GM04504 (cell line): ENCODE measurements around the gene SNCB.
"Not testable (repeated sequence)": the region's sequence is repeated elsewhere in the genome, so short reads cannot be mapped to it uniquely, and the experiment has no call there.

Source experiments
- DNase-seq: peaks from one replicate; pipeline ENCODE4 v3.0.0-alpha.2; 2012; ENCODE audit warnings: low read depth

The SNCB gene

GRCh38 chr5:176597417-176598389 lies 32.6 kb downstream of the SNCB start:
- DNase-seq = no peak

- no peak for DNase-seq
Measured at GRCh38 chr5:176596689-176597416, 33.5 kb downstream of the SNCB start.

GRCh38 chr5:176596069-176596644 lies 34.2 kb downstream of the SNCB start:
- no peak for DNase-seq

DNA sequence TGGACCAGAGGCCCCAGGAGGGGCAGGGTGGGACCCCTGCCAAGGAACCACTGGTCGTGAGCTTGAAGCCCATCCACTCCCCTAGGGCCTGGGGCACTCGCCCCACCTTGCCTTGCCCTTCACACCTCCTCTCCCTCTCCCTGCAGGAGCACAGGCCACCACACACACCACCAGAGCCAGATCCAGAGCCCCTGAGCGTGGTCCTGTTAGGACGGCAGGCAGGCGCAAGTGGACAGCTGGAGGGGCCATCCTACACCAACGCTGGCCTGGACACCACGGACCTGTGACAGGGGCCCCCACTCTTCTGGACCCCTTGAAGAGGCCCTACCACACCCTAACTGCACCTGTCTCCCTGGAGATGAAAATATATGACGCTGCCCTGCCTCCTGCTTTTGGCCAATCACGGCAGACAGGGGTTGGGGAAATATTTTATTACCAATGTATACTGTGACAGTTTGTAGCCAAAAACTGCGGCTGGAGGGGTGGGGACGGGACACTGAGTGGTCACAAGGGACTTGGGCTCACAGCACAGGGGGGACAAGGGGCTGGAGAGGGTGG lies 34.9 kb downstream of the SNCB start:
- no peak for DNase-seq

GRCh38 chr5:176594554-176594953 lies 35.8 kb downstream of the SNCB start:
- no peak for DNase-seq

DNA sequence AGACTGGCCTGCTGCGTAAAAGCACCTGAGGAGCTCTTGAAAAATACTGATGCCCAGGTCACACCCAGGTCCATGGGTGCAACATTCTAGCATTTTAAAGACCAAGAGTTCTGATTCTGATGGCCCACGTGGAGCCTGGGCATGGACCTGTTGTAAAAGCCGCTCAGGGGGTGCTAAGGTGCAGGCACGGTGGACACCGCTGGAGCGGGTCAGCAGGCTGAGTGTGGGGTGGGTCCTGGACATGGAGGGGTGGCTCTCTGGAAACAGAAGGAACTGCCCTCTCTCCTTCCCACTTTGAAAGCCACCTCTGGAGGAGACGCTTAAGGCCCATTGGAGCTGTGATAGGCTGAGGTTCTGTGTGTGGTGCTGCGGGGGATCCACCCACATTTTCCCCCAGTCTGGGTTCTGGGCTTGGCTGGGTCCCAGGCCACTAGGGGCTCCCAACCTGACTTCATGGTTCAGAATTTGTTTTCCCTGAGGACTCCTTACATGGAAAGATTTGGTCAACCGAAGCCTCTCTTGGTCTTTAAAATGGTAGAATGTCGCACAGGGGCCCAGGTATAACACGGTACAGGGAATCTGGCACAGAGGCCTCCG lies 37.0 kb downstream of the SNCB start:
- no peak for DNase-seq

DNA sequence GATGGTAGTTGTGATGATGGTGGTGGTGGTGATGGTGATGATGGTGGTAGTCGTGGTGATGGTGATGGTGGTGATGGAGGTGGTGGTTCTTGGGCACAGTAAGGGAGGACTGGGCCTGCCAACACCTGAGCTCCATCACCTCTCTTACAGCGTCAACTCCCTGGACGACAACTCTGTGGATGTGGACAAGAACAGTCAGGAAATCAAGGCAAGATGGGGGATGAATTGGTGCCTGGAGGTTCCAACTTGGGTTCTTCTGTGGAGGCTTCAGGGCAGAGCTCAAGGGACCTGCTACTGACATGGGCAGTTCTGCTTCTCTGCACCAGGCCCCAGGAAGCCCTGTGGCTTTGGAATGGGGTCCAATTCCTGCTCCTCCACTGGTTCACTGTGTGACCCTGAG lies 37.8 kb downstream of the SNCB start:
- no peak for DNase-seq

DNA sequence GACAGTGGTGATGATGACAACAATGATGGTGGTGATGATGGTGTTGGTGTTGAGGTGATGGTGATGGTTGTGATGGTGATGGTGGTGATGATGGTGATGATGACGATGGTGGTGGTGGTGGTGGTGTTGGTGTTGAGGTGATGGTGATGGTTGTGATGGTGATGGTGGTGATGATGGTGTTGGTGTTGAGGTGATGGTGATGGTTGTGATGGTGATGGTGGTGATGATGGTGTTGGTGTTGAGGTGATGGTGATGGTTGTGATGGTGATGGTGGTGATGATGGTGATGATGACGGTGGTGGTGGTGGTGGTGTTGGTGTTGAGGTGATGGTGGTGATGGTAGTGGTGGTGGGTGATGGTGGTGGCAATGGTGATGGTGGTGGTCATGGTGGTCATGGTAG lies 38.7 kb downstream of the SNCB start:
- DNase-seq = not testable (repeated sequence)

- DNase-seq = no peak
Measured at GRCh38 chr5:176590035-176590717, 40.2 kb downstream of the SNCB start.

- no peak for DNase-seq
Measured at GRCh38 chr5:176589039-176589769, 41.1 kb downstream of the SNCB start.

GRCh38 chr5:176588297-176588696 lies 42.0 kb downstream of the SNCB start:
- DNase-seq = no peak

GRCh38 chr5:176587398-176587797 lies 42.9 kb downstream of the SNCB start:
- DNase-seq = no peak

GRCh38 chr5:176583076-176583475 lies 47.3 kb downstream of the SNCB start:
- no peak for DNase-seq

- no peak for DNase-seq
Measured at GRCh38 chr5:176581361-176581760, 49.0 kb downstream of the SNCB start.

DNA sequence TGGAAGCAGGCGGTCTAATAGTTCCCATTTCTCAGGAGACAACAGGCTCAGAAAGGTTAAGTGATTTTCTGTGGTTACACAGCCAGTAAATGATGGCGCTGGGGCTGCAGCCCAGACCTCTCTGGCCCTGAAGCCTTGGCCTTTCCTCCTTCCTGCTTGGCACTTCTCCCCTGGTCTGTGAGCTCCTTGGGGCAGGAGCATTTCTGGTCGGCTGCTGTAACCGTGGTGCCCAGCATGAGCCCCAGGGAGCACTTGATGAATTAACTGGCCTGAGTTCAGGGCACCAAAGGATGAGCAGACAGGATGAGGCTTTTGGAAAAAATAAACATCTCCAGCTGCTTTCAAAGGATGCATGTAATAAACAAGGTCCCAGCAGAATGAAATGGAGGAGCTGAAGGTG lies 51.0 kb downstream of the SNCB start:
- no peak for DNase-seq

- no peak for DNase-seq
Measured at GRCh38 chr5:176578391-176578808, 51.9 kb downstream of the SNCB start.

- DNase-seq = no peak
Measured at GRCh38 chr5:176577312-176578176, 52.8 kb downstream of the SNCB start.

DNA sequence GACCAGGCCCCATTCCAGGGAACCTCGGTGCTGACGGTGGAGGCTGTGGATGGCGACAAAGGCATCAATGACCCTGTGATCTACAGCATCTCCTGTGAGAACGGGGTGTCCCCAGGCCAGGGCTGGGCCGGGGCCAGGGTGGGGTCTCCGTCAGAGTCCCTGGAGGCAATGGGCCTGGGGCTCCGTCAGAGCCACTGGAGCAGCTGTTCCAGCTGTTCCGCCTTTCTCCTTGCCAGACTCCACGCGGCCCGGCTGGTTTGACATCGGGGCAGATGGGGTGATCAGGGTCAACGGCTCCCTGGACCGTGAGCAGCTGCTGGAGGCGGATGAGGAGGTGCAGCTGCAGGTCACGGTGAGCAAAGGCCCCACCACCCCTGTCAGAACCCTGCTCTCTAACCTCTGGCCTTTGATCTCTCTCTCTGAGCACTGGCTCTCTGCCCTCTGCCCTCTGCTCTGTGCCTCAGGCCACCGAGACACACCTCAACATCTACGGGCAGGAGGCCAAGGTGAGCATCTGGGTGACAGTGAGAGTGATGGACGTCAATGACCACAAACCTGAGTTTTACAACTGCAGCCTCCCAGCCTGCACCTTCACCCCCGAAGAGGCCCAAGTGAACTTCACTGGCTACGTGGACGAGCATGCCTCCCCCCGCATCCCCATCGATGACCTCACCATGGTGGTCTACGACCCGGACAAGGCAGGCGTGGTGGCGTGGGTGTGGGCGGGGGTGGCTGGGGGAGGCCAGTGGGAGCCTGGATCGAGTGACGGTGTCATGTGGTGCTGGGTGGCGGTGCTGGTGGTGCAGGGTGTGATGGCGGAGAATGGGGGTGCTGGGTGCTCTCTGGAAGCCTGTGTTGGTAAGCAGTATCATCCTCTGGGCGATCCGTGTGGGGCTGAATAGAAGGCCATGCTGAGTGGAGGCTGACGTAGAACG lies 54.6 kb downstream of the SNCB start:
- DNase-seq = no peak

DNA sequence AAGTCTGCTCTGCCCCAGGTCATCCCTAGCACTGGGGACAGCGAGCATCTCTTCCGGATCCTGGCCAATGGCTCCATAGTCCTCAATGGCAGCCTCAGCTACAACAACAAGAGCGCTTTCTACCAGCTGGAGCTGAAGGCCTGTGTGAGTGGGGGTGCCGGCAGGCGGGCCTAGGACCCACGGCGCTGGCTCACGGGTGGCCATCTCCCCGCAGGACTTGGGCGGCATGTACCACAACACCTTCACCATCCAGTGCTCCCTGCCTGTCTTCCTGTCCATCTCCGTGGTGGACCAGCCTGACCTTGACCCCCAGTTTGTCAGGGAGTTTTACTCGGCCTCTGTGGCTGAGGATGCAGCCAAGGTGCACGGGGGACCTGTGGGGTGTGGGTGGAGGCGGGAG lies 55.3 kb downstream of the SNCB start:
- no peak for DNase-seq
